GM18519 (cell line): ENCODE measurements around the gene NAXE.
A peak's percentile ranks its signal among the peaks of the same experiment; 100 is the strongest.
"Not testable (repeated sequence)": the region's sequence is repeated elsewhere in the genome, so short reads cannot be mapped to it uniquely, and the experiment has no call there.

Source experiments
- ATAC-seq: cut with Tn5 transposase; IDR thresholded peaks from one replicate; pipeline ENCODE4 v1.9.1; 2021; ENCODE audit warnings: mild to moderate bottlenecking, moderate library complexity; ENCODE audit not compliant: unreplicated experiment, low FRiP score

NAXE gene

DNA sequence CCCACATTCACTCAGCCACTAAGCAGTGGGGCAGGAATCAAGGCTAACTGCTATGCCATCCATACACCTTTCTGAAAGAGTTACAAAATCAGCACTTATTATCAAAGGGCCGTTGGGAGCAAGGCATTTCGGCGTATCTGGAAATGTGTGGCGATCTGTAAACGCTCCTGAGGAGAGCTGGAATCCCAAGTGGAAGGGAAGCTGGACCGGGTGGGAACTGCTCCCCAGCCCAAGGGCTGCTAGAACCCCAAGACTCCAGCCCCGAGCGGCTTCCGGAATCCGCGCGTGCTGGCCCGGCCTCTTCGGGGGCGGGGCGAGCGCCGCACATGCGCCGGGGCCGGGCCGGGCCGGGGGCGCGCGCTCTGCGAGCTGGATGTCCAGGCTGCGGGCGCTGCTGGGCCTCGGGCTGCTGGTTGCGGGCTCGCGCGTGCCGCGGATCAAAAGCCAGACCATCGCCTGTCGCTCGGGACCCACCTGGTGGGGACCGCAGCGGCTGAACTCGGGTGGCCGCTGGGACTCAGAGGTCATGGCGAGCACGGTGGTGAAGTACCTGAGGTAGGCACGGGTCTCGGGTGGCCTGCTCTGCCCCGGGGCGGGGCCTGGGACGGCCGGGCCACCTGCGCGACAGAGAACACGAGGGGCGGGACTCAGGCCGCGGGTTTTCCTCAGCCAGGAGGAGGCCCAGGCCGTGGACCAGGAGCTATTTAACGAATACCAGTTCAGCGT, at the start of gene NAXE:
TSS of gene NAXE (plus strand) at position 345 of the 726 bp plus-strand sequence. CDS start at position 374, 29 bp downstream.
- ATAC-seq = peak; percentile 55

DNA sequence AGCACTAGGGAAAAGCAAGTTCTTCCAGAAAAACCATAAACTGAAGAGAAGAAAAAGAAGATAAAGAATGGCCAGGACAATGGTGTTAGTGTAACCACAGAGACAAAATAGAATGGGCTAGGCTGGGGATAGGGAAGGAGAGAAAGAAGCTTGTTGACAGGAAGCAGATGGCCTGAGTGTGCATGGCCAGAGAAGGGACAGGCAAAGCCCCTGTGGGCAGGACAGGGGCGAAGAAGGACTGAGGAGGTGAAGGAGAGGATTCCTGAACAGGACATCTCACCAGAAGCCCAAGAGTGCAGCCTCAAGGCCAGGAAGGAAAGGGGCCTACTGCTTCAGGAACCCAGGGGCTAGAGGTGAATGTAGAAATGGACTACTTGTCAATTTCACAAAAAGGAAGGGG, 48.5 kb upstream of the NAXE start:
- no peak for ATAC-seq

DNA sequence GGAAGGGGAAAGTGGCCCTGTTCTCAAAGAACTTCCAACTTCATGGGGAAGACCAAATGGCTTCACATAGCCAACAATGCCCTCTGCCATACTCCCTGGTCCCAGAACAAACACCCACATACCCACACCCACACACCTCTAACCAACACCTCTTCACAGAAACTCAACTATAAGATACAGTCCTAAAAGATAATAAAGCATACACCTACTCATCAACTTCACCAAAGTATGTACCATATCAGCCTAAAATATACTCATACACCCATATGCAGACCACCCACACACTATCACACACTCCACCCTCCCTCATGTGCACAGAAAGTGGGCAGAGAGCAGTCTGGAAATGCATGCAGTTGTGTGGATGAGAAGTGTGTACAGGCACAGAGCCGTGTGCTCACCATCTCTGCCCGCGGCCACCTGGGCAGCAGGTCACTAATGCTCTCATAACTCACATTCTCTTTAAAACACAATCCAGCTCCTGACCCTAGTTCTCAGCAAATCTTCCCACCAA, 46.9 kb upstream of the NAXE start:
- ATAC-seq = no peak

DNA sequence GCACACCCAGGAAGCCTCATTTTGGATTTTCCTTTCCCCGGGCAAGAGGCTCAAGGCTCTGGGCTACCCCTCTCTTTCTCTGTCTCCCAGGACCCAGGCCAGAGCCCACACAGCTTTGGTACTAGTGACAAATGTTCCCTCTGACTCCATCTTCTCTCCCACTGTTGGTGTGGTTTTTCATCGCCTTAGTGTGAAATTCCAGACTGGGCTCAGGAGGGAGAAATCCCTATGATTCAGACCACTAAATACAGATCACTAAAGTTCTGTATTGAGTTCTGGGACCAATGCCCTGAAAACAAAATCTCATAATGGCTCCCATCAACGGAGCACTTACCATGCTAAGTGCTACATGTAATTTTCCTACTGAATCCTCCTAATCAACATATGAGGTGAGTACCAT, 45.3 kb upstream of the NAXE start:
- no peak for ATAC-seq

GRCh38 chr1:156547434-156547833, 44.1 kb upstream of the NAXE start:
- ATAC-seq = no peak

- no peak for ATAC-seq
These were observed 43.6 kb upstream of the NAXE start for GRCh38 chr1:156547982-156548381.

- ATAC-seq = no peak
These were observed 42.2 kb upstream of the NAXE start for GRCh38 chr1:156549390-156549789.

GRCh38 chr1:156549831-156550230, 41.7 kb upstream of the NAXE start:
- no peak for ATAC-seq

- no peak for ATAC-seq
These were observed 41.2 kb upstream of the NAXE start for GRCh38 chr1:156550346-156550745.

DNA sequence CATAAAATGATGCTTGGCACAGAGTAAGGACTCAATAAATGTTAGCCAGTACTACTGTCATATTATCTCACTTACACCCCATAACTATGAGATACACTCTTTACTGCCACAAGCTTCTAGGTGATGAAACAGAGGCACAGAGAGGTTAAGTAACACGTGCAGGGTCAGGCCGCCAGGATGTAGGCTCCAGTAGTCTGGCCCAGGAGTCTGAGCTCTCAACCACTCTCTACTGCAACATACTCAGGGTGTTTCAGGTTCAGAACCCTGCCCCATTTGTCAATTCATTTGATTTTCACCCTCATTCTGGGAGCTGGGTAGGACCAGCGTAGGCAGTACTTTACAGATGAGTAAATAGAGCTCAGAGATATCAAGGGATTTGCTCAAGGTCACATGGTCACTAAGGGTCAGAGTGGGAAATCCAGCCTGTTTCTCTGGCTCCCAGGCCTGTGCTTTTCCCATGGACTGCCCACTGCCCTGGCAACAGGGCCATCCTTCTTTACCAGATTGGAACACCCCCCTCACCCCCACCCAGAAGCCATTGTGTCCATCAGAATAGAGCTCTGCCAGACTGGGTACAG, 40.4 kb upstream of the NAXE start:
- no peak for ATAC-seq

DNA sequence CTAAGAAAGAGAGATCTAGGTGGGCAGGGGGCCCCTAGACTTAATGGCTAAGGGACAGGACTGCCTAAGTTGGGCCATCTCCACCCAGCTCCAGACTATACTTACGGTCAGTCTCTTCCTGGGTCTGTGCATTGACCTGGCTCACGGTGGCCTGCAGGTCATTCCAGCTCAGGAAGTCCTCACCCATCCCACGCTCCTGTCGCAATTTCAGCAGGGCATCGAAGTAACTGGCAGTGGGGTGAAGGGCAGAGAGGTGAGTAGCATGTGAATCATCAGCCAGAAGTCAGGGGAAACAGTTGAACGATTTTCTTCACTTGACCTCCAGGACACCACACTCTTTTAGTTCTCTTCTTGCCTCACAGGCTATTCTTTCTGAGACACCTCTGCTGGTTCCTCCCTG, 39.7 kb upstream of the NAXE start:
- no peak for ATAC-seq

GRCh38 chr1:156552518-156552917, 39.1 kb upstream of the NAXE start:
- no peak for ATAC-seq

GRCh38 chr1:156552937-156553336, 38.6 kb upstream of the NAXE start:
- not testable (repeated sequence) for ATAC-seq

GRCh38 chr1:156553860-156554485, 37.6 kb upstream of the NAXE start:
- ATAC-seq = no peak

GRCh38 chr1:156554971-156555370, 36.6 kb upstream of the NAXE start:
- ATAC-seq = no peak

- no peak for ATAC-seq
These were observed 35.9 kb upstream of the NAXE start for GRCh38 chr1:156555715-156556114.

DNA sequence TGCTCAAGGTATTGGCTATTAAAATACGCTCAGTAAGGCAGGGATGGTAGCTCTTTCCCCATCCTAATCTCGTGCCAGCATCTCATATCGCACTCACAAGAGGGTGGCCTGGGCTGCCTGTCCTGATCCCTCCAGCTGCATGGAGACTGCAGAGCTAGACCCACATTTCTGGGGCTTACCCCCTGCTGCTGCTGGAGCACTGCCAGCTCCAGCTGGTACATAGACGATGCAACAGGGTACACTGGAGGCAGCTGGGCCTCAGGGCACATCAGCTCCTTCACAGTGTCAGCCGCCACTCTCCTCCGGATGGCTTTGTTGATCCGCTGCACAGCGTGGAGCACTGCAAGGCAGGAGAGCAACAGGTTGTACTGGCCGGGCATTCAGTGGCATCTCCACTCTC, 35.2 kb upstream of the NAXE start:
- ATAC-seq = no peak

DNA sequence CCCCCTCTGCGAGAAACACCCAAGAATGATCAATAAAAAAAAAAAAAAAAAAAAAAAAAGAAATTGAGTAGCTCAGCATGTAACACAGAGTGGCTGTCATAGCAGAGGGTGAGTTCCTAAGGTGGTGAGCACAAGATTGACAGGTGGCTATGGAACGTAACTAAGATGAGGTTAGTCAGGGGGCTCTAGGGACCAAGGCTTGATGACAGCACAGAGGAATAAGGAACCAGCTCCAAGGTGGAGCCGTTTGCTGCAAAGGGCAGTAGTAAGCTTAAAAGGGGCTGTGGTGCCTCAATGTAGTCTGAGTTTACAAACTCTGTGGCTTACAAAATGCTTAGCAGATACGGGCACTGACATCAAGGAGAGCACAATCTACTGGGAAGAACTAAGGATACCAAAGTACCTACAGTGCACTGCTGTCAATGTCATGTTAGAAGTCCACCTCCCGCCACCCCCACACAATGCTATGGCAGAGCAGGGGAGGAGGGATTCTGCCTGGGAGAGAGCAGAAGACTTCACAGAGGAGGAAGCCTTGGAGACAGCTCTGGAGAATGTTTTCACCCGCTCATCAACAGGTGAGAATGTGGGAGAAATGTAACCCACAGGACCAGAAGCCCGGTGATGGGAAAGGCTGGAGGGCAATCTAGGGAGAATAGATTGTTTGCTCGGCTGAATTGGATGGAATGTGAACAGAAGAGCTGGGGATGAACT, 32.3 kb upstream of the NAXE start:
- no peak for ATAC-seq

DNA sequence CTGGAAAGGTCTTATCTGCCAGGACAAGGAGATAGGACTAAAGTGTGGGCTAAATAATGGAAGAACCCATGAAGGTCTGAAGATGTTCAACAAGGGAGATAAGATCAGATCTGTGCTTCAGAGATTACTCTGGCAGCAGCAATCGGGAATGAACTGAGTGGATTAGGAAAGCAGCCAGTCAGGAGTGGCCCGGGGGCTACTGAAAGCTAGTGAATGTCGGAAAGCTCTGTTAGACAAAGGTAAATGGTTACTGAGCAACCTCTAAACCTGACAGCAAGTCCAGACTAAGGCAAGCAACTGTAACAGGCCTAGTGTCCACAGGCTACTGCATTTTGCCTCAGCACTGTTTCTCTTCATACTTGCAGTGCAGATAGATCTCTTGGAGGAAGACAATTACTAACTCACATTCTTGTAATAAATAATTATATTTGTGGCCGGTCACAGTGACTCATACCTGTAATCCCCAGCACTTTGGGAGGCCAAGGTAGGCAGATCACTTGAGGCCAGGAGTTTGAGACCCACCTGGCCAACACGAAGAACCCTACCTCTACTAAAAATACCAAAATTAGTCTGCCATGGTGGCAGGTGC, 31.7 kb upstream of the NAXE start:
- no peak for ATAC-seq

- ATAC-seq = no peak
These were observed 30.9 kb upstream of the NAXE start for GRCh38 chr1:156560585-156561163.
